Rectal smooth muscle tissue (tissue), 1 donor: ENCODE results near the gene NMRAL1.

ENCODE experiments used
- H3K27ac ChIP-seq: one replicate; pipeline ENCODE4 v1.7.0; 2013; ENCODE audit warnings: low read depth, low read length, inconsistent platforms
- H3K27me3 ChIP-seq: one replicate; pipeline ENCODE4 v1.7.0; 2013; ENCODE audit warnings: low read length; ENCODE audit not compliant: control insufficient read depth, insufficient read depth
- H3K36me3 ChIP-seq: one replicate; pipeline ENCODE4 v1.7.0; 2013; ENCODE audit warnings: low read length; ENCODE audit not compliant: control insufficient read depth, insufficient read depth
- H3K4me1 ChIP-seq: one replicate; pipeline ENCODE4 v1.7.0; 2013; ENCODE audit warnings: low read length; ENCODE audit not compliant: control insufficient read depth, insufficient read depth
- H3K4me3 ChIP-seq: one replicate; pipeline ENCODE4 v1.7.0; 2013; ENCODE audit warnings: low read length
- H3K9ac ChIP-seq: one replicate; pipeline ENCODE4 v1.7.0; 2013; ENCODE audit warnings: low read length

The NMRAL1 gene

DNA sequence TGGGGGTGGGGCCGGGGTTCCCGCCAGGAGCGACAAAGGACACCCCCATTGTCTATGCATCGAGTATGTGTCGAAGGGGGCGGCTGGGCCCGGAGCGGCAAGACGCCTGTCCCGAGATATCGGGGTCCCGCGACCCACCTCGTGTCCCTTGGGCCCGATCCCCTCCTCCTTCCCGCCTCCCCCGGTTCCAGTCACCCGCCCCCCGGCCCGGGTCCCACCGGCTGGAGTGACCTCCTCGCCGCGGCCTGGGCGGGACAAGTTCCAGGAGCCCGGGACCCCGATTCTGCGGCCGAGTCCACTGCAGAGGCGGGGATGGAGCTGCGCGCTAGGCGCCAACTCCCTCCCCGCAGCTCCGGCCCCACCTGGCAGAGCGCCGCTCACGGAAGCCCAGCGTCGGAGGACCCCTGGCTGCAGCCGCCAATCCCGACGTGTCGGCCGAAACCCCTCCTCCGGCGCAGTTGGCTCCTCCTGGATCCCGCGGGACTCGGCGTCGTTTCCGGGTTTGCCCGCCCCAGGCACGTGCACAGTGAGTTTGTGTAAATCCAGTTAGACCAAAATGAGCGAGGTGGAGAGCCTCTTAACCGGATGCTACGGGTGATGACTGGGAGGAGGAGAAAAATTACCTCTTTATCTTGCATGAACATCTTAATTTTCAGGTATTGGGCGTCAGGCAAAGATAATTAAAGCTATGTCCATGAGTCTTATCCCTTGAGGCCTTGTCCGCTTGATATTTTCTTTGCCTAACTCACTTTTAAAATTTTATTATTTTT, at the start of gene NMRAL1:
TSS of gene NMRAL1 (minus strand) at position 434 of the 770 bp plus-strand sequence. CDS start 493 bp downstream, outside the sequence.
- Histone ChIP-seq H3K27ac (peak within 1 kb of the TSS; percentile 57), H3K9ac (peak within 1 kb of the TSS; percentile 4), H3K4me1 (no peaks in the 10 kb centered on the region), H3K27me3 (no peaks in the 10 kb centered on the region), H3K36me3 (no peaks in the 10 kb centered on the region), H3K4me3 (peak within 1 kb of the TSS; percentile 65)

GRCh38 chr16:4523686-4524085, 49.3 kb upstream of the NMRAL1 start:
- H3K36me3 ChIP-seq, result no peaks in the 10 kb centered on the region
- H3K27me3 ChIP-seq, result no peaks in the 10 kb centered on the region
- H3K27ac ChIP-seq, result no peak overlapping the region
- no peaks in the 10 kb centered on the region for H3K4me1 ChIP-seq
- no peak overlapping the region for H3K9ac ChIP-seq
- no peak overlapping the region for H3K4me3 ChIP-seq

GRCh38 chr16:4522051-4522581, 47.7 kb upstream of the NMRAL1 start:
- H3K9ac ChIP-seq, result no peak overlapping the region
- no peak overlapping the region for H3K27ac ChIP-seq
- H3K36me3 ChIP-seq, result no peaks in the 10 kb centered on the region
- H3K27me3 ChIP-seq, result no peaks in the 10 kb centered on the region
- H3K4me1 ChIP-seq, result no peaks in the 10 kb centered on the region
- no peak overlapping the region for H3K4me3 ChIP-seq

GRCh38 chr16:4520913-4521312, 46.5 kb upstream of the NMRAL1 start:
- H3K36me3 ChIP-seq, result no peaks in the 10 kb centered on the region
- no peak overlapping the region for H3K4me3 ChIP-seq
- no peak overlapping the region for H3K27ac ChIP-seq
- H3K9ac ChIP-seq, result no peak overlapping the region
- no peaks in the 10 kb centered on the region for H3K27me3 ChIP-seq
- peaks cover 3% of the 10 kb centered on the region for H3K4me1 ChIP-seq

DNA sequence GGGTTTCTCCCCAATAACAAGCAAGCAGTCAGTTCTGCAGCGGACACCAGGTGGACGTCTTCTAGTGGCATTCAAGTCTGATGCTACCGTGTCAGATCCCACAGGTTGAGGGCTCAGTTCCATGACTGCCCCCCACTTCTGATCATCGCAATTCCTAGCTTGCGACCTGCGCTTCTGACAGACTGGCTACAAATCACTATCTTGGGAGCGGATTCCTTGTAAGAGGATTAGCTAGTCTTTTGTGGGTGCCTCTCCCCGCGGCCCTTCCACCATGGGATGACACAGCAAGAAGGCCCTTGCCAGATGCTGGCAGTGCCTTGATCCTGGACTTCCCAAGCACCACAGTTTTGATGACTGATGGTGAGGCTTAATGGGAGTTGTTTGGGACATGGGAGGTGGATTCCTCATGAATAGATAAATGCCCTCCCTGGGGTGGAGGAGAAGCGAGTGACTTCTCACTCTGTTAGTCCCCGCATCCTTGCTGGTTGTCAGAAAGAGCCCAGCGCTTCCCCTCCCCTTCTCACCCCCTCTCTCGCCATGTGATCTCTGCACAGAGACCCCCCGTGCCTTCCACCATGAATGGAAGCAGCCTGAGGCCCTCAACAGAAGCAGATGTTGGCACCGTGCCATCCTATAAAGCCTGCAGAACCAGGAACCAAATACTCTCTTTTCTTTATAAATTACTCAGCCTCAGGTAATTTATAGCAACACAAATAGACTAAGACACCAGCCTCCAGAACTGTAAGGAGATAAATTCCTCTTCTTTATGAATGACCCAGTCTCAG, 45.0 kb upstream of the NMRAL1 start:
- Histone ChIP-seq H3K36me3 (no peaks in the 10 kb centered on the region), H3K4me3 (no peak overlapping the region), H3K27ac (no peak overlapping the region), H3K27me3 (no peaks in the 10 kb centered on the region), H3K9ac (no peak overlapping the region), H3K4me1 (peaks cover 7% of the 10 kb centered on the region)

- Histone ChIP-seq H3K4me1 (peaks cover 7% of the 10 kb centered on the region), H3K27me3 (no peaks in the 10 kb centered on the region), H3K27ac (no peak overlapping the region), H3K4me3 (no peak overlapping the region), H3K36me3 (peaks cover 5% of the 10 kb centered on the region), H3K9ac (no peak overlapping the region)
Measured at GRCh38 chr16:4517812-4518680, 43.6 kb upstream of the NMRAL1 start.

GRCh38 chr16:4515611-4516233, 41.3 kb upstream of the NMRAL1 start:
- Histone ChIP-seq H3K9ac (no peak overlapping the region), H3K4me3 (no peak overlapping the region), H3K36me3 (peaks cover 9% of the 10 kb centered on the region), H3K4me1 (peaks cover 7% of the 10 kb centered on the region), H3K27me3 (no peaks in the 10 kb centered on the region), H3K27ac (peak overlapping the region; percentile 30)

DNA sequence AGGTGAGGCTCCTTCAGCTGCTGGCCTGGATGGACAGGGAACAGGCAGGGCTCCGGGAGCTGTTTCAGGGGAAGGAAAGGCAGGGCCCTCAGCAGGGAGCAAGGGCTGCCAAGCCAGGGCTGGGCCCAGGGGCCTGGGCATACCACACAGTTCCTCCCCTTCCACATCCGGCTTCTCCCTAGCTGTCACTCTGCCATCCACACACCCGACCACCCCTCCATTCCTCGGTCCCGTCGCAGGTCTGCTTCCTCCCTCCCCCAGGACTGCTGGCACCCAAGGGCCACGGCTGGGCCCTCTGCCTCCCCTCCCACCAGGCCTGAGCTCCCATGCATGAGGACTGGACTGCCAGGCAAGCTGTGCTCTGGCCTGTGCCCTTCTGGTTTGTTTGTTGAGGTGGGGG, 40.2 kb upstream of the NMRAL1 start:
- Histone ChIP-seq H3K27ac (peak overlapping the region; percentile 35), H3K27me3 (no peaks in the 10 kb centered on the region), H3K36me3 (peaks cover 10% of the 10 kb centered on the region), H3K9ac (no peak overlapping the region), H3K4me1 (peaks cover 7% of the 10 kb centered on the region), H3K4me3 (no peak overlapping the region)

- no peak overlapping the region for H3K4me3 ChIP-seq
- H3K9ac ChIP-seq, result no peak overlapping the region
- H3K27ac ChIP-seq, result no peak overlapping the region
Measured at GRCh38 chr16:4513881-4514280, 39.5 kb upstream of the NMRAL1 start.

GRCh38 chr16:4513086-4513860, 38.8 kb upstream of the NMRAL1 start:
- no peak overlapping the region for H3K9ac ChIP-seq
- no peak overlapping the region for H3K27ac ChIP-seq
- no peaks in the 10 kb centered on the region for H3K27me3 ChIP-seq
- H3K4me1 ChIP-seq, result peaks cover 7% of the 10 kb centered on the region
- H3K36me3 ChIP-seq, result peaks cover 20% of the 10 kb centered on the region
- no peak overlapping the region for H3K4me3 ChIP-seq

More at GRCh38 chr16:4513881-4514280, 39.5 kb upstream of the NMRAL1 start:
- H3K36me3 ChIP-seq, result peaks cover 17% of the 10 kb centered on the region
- H3K4me1 ChIP-seq, result peaks cover 7% of the 10 kb centered on the region
- H3K27me3 ChIP-seq, result no peaks in the 10 kb centered on the region

DNA sequence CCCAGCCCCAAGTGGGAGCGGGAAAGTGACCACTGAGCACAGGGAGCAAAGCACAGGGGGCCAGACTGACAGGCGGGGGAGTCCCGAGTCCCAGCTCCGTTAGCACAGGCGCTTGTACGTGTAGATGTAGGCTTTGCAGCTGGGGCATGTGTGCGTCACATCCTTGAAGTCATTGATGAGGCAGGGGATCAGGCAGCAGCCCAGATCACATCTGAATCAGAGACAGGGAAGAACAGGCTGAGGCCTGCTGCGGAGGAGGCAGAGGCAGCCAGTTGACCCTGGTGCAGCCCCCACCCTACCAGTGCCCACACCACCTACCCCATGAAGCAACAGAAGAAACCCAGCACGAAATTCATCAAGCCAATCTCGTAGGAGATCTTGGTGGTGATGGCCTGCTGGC, 38.0 kb upstream of the NMRAL1 start:
- Histone ChIP-seq H3K36me3 (peaks cover 28% of the 10 kb centered on the region), H3K27ac (no peak overlapping the region), H3K4me3 (no peak overlapping the region), H3K4me1 (peaks cover 7% of the 10 kb centered on the region), H3K9ac (no peak overlapping the region), H3K27me3 (no peaks in the 10 kb centered on the region)
